ENCODE results near the gene TRABD. TPM values are rescaled to one million over a fixed set of nuclear protein-coding genes. Genes with fewer than 3 reads are reported as not detected.

The TRABD gene
- total RNA-seq, 1 experiment from 2014 or later: 11.2 TPM

DNA sequence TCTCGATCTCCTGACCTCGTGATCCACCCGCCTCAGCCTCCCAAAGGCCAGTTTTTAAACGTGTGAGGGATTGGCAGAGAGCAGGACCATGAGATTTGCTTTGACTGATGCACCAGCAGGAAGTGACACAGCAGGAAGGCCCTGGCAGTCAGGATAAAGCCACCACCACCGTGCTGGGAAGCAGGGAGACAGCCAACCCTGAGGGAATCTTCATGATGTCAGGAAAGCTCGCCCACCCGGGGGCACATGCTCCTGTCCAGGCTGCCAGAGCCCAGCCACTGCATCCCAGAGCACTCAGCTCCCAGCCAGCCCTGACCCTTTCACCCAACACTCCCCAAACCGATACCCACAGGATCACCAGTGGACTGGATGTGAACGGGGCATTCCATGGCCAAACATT lies 53.0 kb downstream of the TRABD start:
- no peak for DNase-seq (ENCODE audit: low read depth)

DNA sequence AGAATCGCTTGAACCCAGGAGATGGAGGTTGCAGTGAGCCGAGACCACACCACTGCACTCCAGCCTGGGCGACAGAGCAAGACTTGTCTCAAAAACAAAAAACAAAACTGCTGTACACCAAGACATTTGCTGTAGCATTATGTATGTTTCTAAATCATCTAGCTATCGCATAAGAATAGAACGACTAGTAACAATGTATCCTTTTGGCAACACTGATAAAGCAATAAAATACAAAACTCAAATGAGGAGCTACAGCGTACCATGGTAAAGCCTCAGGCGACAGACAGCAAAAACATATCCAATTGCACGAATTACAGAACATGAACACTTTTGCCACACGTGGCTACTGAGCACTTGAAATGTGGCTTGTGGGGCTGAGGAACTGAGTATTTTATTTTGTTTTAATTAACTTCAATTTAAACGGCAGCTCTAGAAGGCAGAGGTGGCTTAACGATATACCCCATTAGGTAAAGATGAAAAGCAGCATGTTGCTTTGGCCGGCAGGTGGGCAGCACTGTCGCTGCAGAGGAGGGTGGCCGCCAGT lies 56.8 kb downstream of the TRABD start:
- DNase-seq (ENCODE audit: low read depth): no peak

- DNase-seq (ENCODE audit: low read depth): no peak
Measured at GRCh38 chr22:50243685-50244419, 58.1 kb downstream of the TRABD start.

DNA sequence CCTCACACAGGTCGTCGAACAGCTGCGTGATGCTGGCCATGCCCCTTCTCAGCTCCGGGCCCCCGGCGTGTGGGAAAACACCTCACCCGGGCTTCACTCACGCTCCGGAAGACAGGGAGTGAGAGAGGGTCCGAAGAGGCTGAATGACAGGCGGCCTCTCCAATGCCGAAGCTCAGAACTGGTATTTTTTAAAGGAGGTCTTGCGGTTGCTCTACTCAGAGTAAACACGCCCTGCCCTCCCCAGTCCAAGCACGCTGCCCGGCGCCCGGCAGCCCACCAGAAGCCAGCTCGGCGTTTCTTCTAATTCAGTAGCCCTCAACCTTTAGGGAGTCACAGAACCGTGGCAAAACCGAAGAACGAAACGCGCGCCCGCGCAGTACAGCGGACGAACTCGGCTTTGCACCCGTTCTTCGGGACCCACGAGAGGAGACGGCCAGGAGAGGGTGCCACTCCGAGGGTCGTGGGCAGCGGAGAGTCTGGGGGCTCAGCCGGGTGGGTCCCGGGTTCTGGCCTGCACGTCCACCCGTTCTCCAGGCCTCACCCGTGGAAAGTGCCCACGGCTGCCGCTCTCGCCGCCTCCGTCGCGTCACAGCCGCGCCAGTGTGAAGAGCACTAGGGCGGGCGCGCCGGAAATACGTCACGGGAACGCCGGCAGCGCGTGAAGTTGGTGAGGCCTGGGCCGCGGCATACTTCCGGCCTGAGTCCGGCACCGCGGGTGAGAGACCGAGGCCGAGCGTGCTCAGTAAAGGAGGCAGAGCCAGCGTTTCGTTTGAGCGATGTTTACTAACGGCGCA lies 58.9 kb downstream of the TRABD start, which contains the start of gene TUBGCP6:
TSS of gene TUBGCP6 (minus strand) at position 604 of the 794 bp plus-strand sequence. CDS start at position 40, 564 bp downstream.
- peak; percentile 89 for DNase-seq (ENCODE audit: low read depth)

DNA sequence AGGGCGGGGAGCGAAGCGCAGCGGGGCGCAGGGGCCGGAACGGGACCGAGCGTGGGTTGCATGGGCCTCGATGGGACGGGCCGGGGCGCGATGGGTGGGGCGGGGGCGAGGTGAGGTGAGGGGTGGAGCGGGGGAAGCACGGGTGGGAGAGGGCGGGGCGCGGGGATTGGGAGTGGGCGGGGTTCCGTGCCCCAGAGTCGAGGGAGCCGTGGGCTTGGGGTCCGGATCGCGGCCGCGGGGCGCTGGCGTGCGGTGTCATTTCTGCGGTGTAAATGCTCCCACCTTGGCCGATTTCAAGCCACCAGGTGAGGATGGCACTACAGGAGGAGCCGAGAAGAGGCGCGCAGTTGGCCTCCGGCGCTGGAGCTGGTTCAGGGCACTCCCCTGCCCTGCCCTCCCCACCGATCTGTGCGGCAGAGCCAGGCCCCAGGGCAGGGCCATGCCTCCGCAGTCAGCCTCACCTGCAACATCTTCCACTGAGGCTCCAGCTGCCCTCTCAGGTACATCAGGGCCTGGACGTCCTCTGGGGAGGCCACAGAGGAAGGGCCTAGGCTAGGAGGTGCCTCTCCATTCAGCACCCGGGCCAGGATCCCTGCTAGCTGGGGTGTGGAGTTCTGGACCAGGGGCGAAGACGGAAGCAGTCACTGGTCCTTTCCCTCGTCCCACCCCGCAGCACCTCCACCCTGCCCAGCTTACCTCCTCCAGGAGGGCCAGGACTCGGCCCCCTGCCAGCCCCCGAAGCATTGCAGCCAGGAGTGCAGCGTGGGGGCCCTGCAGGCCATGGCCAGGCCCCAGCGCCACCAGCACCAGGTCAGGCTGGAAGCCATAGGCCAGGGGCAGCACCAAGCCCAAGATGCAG lies 59.7 kb downstream of the TRABD start:
- no peak for DNase-seq (ENCODE audit: low read depth)

- DNase-seq (ENCODE audit: low read depth): no peak
Measured at GRCh38 chr22:50246242-50247175, 60.8 kb downstream of the TRABD start.

DNA sequence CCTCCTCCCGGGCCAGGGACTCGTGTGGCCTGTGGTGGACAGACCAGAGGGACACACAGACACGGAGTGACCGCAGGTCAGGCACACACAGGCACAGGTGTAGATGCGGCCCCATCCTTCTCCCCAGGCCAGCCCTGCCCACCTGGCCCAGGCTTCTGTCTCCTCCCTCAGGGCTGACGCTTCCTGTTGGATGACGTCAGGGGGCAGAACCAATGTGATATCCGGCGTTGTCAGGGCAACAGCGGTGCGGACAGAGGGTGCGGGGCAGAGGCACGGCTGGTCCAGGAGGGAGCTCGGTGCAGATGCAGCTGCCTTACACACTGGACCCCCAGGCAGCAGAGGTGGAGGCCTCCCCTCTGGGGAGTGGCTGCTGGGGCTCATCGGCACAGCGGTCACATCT lies 62.0 kb downstream of the TRABD start:
- no peak for DNase-seq (ENCODE audit: low read depth)

DNA sequence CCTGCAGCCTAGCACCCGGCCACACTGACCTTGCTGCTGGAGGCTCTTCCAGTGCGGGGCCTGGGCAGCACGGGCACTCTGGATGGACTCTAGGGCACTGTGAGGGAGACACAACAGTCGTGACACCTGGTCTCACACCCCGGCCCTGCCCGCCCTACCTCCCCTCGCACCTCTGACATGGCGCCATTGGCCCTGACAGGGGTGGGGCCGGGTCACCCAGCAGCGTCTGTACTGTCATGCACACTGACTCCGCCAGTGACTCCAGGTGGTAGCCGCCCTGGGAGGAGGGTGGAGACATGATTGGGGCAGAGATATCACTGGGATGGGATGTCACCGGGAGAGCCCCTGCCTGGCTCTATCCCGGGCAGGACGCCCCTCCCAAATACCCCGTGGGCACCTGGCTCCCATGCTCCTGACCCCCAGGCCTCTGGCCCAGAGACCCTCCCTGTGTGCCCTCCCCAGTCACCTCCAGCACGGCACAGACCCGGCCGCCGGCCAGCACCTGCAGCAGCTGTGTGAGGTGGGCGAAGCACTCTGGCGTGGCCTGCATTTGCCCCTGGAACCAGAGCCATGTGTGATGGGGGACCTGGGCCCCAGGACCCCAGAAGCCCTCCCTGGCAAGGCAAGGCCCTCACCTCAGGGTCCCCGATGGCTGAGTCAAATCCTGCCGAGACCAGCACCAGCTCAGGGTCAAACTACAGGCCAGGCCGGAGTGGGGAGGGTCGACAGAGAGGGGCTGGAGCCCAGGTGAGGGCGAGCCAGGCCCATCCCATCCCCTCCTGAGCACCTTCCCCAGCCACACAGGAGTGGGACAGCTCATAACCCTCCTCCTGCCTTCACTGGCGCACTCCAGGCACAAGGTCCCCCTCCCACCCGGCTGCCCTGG lies 62.7 kb downstream of the TRABD start:
- no peak for DNase-seq (ENCODE audit: low read depth)

Other genes starting within 250 kb of the TRABD start
- gene PIM3, start 225.1 kb upstream of the TRABD start, total RNA-seq (2014; rRNA removed; shearing (Covaris generic)): 9.3 and 12.7 TPM in 2 replicates
- not detected in 2 replicates for gene IL17REL, start 173.1 kb upstream of the TRABD start, total RNA-seq (2014; rRNA removed; shearing (Covaris generic))
- gene TTLL8, start 127.6 kb upstream of the TRABD start, total RNA-seq (2014; rRNA removed; shearing (Covaris generic)): not detected in 2 replicates
- not detected in 2 replicates for gene MLC1, start 100.5 kb upstream of the TRABD start, total RNA-seq (2014; rRNA removed; shearing (Covaris generic))
- gene MOV10L1, start 95.9 kb upstream of the TRABD start, total RNA-seq (2014; rRNA removed; shearing (Covaris generic)): 0.29 TPM in 1 of 2 replicates, not detected in the other
- 0.49 TPM in 1 of 2 replicates, not detected in the other for gene PANX2, start 15.2 kb upstream of the TRABD start, total RNA-seq (2014; rRNA removed; shearing (Covaris generic))
- 9.4 and 13.7 TPM in 2 replicates for gene SELENOO, start 15.1 kb downstream of the TRABD start, total RNA-seq (2014; rRNA removed; shearing (Covaris generic))
- gene TUBGCP6, start 59.1 kb downstream of the TRABD start, total RNA-seq (2014; rRNA removed; shearing (Covaris generic)): 6.7 and 7.1 TPM in 2 replicates
- gene HDAC10, start 65.4 kb downstream of the TRABD start, total RNA-seq (2014; rRNA removed; shearing (Covaris generic)): 4.2 and 5.0 TPM in 2 replicates
- gene MAPK12, start 75.8 kb downstream of the TRABD start, total RNA-seq (2014; rRNA removed; shearing (Covaris generic)): 6.7 and 13.2 TPM in 2 replicates
- gene MAPK11, start 84.5 kb downstream of the TRABD start, total RNA-seq (2014; rRNA removed; shearing (Covaris generic)): 1.8 TPM in 2 replicates
- 27.6 and 37.1 TPM in 2 replicates for gene PLXNB2, start 121.7 kb downstream of the TRABD start, total RNA-seq (2014; rRNA removed; shearing (Covaris generic))
- gene DENND6B, start 141.1 kb downstream of the TRABD start, total RNA-seq (2014; rRNA removed; shearing (Covaris generic)): 0.68 and 2.2 TPM in 2 replicates
- gene PPP6R2, start 157.4 kb downstream of the TRABD start, total RNA-seq (2014; rRNA removed; shearing (Covaris generic)): 15.3 and 18.3 TPM in 2 replicates

Measured in RPMI7951 (cell line).